Esophagus muscularis mucosa (tissue), 4 donors: Measurements from ENCODE around the gene RNF168.

ENCODE experiments used
- CTCF ChIP-seq, 3 experiments: fragments of 200-600 bp in 2 of 3; fragments of 450-650 bp in 1 of 3; sonication (generic) in 2 of 3; IDR thresholded peaks; one replicate each; pipeline ENCODE4 v1.5.1; 2017 to 2019; ENCODE audit warnings: antibody characterized with exemption in 3 of 3, mild to moderate bottlenecking in 2 of 3, moderate library complexity in 1 of 3
- EP300 ChIP-seq: sonication (generic); formaldehyde crosslinking; IDR thresholded peaks from one replicate; pipeline ENCODE4 v1.6.1; 2017; ENCODE audit warnings: antibody characterized with exemption
- POLR2A ChIP-seq: fragments of 450-650 bp; IDR thresholded peaks from one replicate; pipeline ENCODE4 v1.6.1; 2017; ENCODE audit warnings: antibody characterized with exemption, moderate library complexity, mild to moderate bottlenecking, low read depth
- POLR2AphosphoS5 ChIP-seq, 2 donors: sonication (generic); formaldehyde crosslinking; IDR thresholded peaks; one replicate each; pipeline ENCODE4 v1.6.1; 2017; ENCODE audit warnings: antibody characterized with exemption in 2 of 2

GRCh38 chr3:196472286-196472685 is 31.3 kb downstream of the RNF168 start:
- no peak for TF ChIP-seq CTCF (IDR thresholded peaks at IDR 0.05)
- TF ChIP-seq POLR2AphosphoS5 (IDR thresholded peaks at IDR 0.05) = no peak
- TF ChIP-seq EP300 = no peak
- no peak for TF ChIP-seq POLR2A
